Aorta (tissue), 5 donors: Measurements from ENCODE around the gene TENM4. TPM values are rescaled to one million over a fixed set of nuclear protein-coding genes. Genes with fewer than 3 reads are reported as not detected.

Source experiments
- ATAC-seq: fragments of 200-7000 bp; cut with Tn5 transposase; one replicate; pipeline ENCODE4 v1.9.1; 2022; ENCODE audit warnings: moderate library complexity; ENCODE audit not compliant: low FRiP score
- DNase-seq, 2 donors: peaks; one replicate each; pipeline ENCODE4 v3.0.0-alpha.2; 2020
- H3K27ac ChIP-seq, 2 donors: one replicate each; pipeline ENCODE4 v1.5.1; 2013; ENCODE audit warnings: low read length in 2 of 2, mild to moderate bottlenecking in 2 of 2, moderate library complexity in 2 of 2, control low read depth in 1 of 2, inconsistent platforms in 1 of 2, low read depth in 1 of 2
- H3K27me3 ChIP-seq, 2 donors: one replicate each; pipeline ENCODE4 v1.6.1; 2013; ENCODE audit warnings: control low read depth in 1 of 2, low read length in 1 of 2, mild to moderate bottlenecking in 1 of 2, moderate library complexity in 1 of 2; ENCODE audit not compliant: insufficient read depth in 2 of 2, control insufficient read depth in 1 of 2
- H3K36me3 ChIP-seq, 2 donors: one replicate each; pipeline ENCODE4 v1.6.1; 2013; ENCODE audit warnings: control low read depth in 1 of 2, low read length in 1 of 2, mild to moderate bottlenecking in 1 of 2; ENCODE audit not compliant: insufficient read depth in 2 of 2, control insufficient read depth in 1 of 2
- H3K4me1 ChIP-seq, 2 donors: one replicate each; pipeline ENCODE4 v1.6.1; 2013; ENCODE audit warnings: low read length in 2 of 2, control low read depth in 1 of 2, mild to moderate bottlenecking in 1 of 2, moderate library complexity in 1 of 2; ENCODE audit not compliant: insufficient read depth in 2 of 2, control insufficient read depth in 1 of 2
- H3K4me3 ChIP-seq, 2 donors: one replicate each; pipeline ENCODE4 v1.5.1; 2013; ENCODE audit warnings: low read length in 2 of 2, control low read depth in 1 of 2, mild to moderate bottlenecking in 1 of 2
- H3K9me3 ChIP-seq: one replicate; pipeline ENCODE4 v1.6.1; 2013; ENCODE audit warnings: mild to moderate bottlenecking, low read length; ENCODE audit not compliant: control insufficient read depth
- WGBS, 2 donors: extraction: QIAGEN DNeasy Blood & Tissue Kit; methylation state at CpG; one replicate each; pipeline ENCODE4 v1.1.7; 2013; 5-methylcytosine and 5-hydroxymethylcytosine counted together
- intact Hi-C, 2 donors: fragments of 100-400 bp; cut with DNase I; formaldehyde crosslinking; loops; one replicate each; pipeline versions ENCODE4 v1.14.2 to v1.15.0; 2022
- polyA plus RNA-seq, 2 donors: library from polyadenylated mRNA; stranded (reverse); fragments of 200-250 nt; gene quantifications; one replicate each; pipeline ENCODE4 v1.2.3, GENCODE V29; 2013
- total RNA-seq, 2 donors: library from RNA; stranded (reverse); fragmentation: NEBNext Ultra II Directional; extraction: Animal tissue kit (Norgen Biotek cat#: 25700); gene quantifications; one replicate each; pipeline ENCODE4 v1.2.1, GENCODE V29; 2021
- donor health status: healthy with polysubstance abuse.
- donor health status: Bipolar disorder and iron deficiency.
- donor health status: DM: no; HTN: no; CAD: no.
- donor health status: DM: no; HTN: no; CAD: no.
- donor health status: DM: yes; HTN: yes; CAD: no.

Gene TENM4
- total and polyA plus RNA-seq, 4 donors = 0.20 to 9.1 (median 2.5) TPM

DNA sequence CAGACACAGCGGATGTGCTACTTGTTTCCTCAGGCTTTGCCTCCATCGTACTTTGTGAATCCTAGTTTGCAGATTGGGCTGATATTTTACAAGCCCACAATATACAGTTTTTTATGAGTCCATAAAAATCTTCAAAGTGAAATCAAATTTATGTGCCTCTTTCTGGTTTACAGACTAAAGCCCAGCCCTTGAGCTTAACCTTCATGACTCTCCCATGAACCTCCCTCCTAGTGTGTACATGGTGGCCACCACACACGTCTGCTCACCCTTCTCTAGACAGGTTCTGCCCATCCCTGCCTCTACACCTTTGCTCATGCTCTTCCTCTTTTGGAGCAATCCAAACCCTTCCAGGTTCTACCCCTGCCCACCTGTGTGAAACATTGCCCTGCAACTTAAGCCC, 129.4 kb downstream of the TENM4 start:
- 86 to 94% methylated on average over 3 of the region's 3 CpGs for WGBS, 2 donors

DNA sequence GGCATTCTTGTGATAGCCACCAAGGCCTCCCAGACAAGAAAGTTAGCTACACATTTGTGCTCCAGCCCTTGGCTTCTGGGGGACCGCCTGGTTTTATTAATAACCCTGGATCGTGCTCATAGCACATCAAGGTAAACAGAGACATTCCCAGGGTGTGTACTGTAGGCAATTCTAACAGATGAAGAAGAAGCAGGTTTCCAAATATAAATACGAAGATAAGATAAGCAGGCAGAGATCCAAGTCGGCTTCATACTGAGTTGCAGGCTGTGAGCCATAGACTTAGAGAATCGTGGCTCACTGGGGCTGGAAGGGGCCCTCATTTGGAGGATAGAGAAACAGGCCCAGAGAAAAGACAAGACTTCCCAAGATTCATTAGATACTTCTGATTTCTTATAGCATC, 131.4 kb downstream of the TENM4 start:
- no peaks in the 10 kb centered on the region for H3K27me3 ChIP-seq
- no peak overlapping the region for H3K27ac ChIP-seq
- no peak overlapping the region for H3K4me3 ChIP-seq
- DNase-seq (no peak), ATAC-seq (no peak)
- 16 to 30% methylated on average over 5 of the region's 5 CpGs for WGBS, 2 donors
- no peaks in the 10 kb centered on the region for H3K9me3 ChIP-seq
- H3K36me3 ChIP-seq = no peaks in the 10 kb centered on the region
- no peaks in the 10 kb centered on the region for H3K4me1 ChIP-seq
- intact Hi-C loops = no loop called here

More for the DNA sequence above, 129.4 kb downstream of the TENM4 start:
- Histone ChIP-seq H3K4me3 (no peak overlapping the region), H3K36me3 (no peaks in the 10 kb centered on the region), H3K27ac (no peak overlapping the region), H3K9me3 (no peaks in the 10 kb centered on the region), H3K4me1 (no peaks in the 10 kb centered on the region), H3K27me3 (no peaks in the 10 kb centered on the region)
- intact Hi-C loops = no loop called here
- ATAC-seq (no peak), DNase-seq (no peak)

- Histone ChIP-seq H3K36me3 (no peaks in the 10 kb centered on the region), H3K27ac (no peak overlapping the region), H3K9me3 (no peaks in the 10 kb centered on the region), H3K4me1 (no peaks in the 10 kb centered on the region), H3K27me3 (no peaks in the 10 kb centered on the region), H3K4me3 (no peak overlapping the region)
- 69 to 79% methylated on average over 4 of the region's 4 CpGs for WGBS, 2 donors
- no peak for DNase-seq
- ATAC-seq = no peak
- intact Hi-C loops = no loop called here
These were observed 132.4 kb downstream of the TENM4 start for GRCh38 chr11:79308429-79308828.

- no peaks in the 10 kb centered on the region for H3K27me3 ChIP-seq
- no peaks in the 10 kb centered on the region for H3K9me3 ChIP-seq
- intact Hi-C loops = no loop called here
- H3K27ac ChIP-seq = no peak overlapping the region
- 70 to 81% methylated on average over 4 of the region's 4 CpGs for WGBS, 2 donors
- no peak overlapping the region for H3K4me3 ChIP-seq
- DNase-seq = no peak
- H3K36me3 ChIP-seq = no peaks in the 10 kb centered on the region
- ATAC-seq = no peak
- H3K4me1 ChIP-seq = no peaks in the 10 kb centered on the region
These were observed 136.1 kb downstream of the TENM4 start for GRCh38 chr11:79304599-79305212.

- Histone ChIP-seq H3K4me1 (no peaks in the 10 kb centered on the region), H3K36me3 (no peaks in the 10 kb centered on the region), H3K4me3 (no peak overlapping the region), H3K27ac (no peak overlapping the region), H3K27me3 (no peaks in the 10 kb centered on the region), H3K9me3 (no peaks in the 10 kb centered on the region)
- DNase-seq = no peak
- intact Hi-C loops = no loop called here
- 53 to 55% methylated on average over 3 of the region's 3 CpGs for WGBS, 2 donors
- no peak for ATAC-seq
These were observed 144.7 kb downstream of the TENM4 start for GRCh38 chr11:79296141-79296540.

- Histone ChIP-seq H3K4me1 (no peaks in the 10 kb centered on the region), H3K27ac (no peak overlapping the region), H3K36me3 (no peaks in the 10 kb centered on the region), H3K4me3 (no peak overlapping the region), H3K27me3 (no peaks in the 10 kb centered on the region), H3K9me3 (no peaks in the 10 kb centered on the region)
- intact Hi-C loops = no loop called here
- no peak for DNase-seq
- 84 to 85% methylated on average over 8 of the region's 8 CpGs for WGBS, 2 donors
- ATAC-seq = no peak
These were observed 145.7 kb downstream of the TENM4 start for GRCh38 chr11:79294845-79295731.

DNA sequence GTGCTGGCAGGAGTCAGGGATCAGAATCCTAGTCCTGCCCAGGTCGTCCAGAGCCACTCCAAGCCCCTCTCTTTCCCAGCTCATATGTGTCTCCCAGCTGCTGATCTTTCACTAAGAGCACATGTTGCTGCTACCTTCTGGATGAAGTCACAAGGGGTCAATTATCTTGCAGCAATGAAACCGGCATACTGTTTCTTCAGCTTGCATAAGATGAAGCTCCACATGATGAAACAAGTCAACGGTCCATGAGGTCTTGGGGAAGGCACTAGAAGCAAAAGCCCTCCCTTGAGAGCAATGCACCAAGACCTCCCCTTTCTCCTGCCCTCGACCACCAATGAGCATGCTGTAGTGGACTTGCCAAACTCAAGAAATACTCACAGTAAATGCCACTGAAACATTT, 148.9 kb downstream of the TENM4 start:
- H3K27me3 ChIP-seq = no peaks in the 10 kb centered on the region
- H3K36me3 ChIP-seq = no peaks in the 10 kb centered on the region
- no peak overlapping the region for H3K4me3 ChIP-seq
- 54 to 70% methylated on average over 4 of the region's 4 CpGs for WGBS, 2 donors
- no peak overlapping the region for H3K27ac ChIP-seq
- no peak for ATAC-seq
- DNase-seq = no peak
- H3K9me3 ChIP-seq = no peaks in the 10 kb centered on the region
- intact Hi-C loops = no loop called here
- no peaks in the 10 kb centered on the region for H3K4me1 ChIP-seq

DNA sequence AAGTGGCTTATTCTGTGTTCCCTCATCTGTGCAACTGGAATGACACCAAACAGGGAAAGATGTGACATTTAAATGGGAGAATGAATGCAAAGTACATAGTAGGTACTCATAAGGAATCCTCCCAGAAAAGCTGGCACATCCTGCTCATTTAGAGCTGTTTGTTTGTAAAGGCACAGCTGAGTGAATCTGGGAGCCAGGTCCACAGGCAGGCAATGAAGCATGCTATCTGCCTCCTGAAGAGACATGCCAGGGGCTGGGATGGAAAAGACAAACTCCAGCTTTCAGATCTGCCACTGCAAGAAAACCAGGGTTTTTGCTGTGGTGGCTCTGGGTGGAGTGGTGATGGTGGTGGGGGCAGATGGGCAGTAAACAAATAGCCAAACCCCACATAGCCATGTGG, 150.1 kb downstream of the TENM4 start:
- H3K36me3 ChIP-seq = no peaks in the 10 kb centered on the region
- H3K27me3 ChIP-seq = no peaks in the 10 kb centered on the region
- H3K4me3 ChIP-seq = no peak overlapping the region
- DNase-seq = no peak
- no peaks in the 10 kb centered on the region for H3K9me3 ChIP-seq
- intact Hi-C loops = no loop called here
- H3K27ac ChIP-seq = no peak overlapping the region
- ATAC-seq = no peak
- H3K4me1 ChIP-seq = no peaks in the 10 kb centered on the region

DNA sequence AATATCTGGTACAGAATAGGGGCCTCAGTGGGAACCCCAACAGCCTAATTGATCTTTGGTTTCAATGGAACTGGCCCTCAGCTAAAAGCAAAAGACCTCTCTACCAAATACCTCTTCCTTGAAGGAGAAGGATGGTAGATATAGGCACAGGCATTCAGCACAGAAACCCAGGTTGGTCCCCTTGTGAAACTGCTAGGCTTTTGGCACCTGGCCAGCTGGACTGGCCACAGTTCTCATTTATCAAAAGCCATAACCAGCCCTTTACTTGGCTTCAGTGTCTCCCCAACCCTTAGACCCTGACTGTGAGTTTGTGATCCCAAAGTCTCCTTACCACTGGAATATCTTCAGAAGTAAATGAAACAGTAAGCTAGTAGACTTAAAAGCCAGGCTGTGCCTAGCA, 152.9 kb downstream of the TENM4 start:
- Histone ChIP-seq H3K9me3 (no peaks in the 10 kb centered on the region), H3K36me3 (no peaks in the 10 kb centered on the region), H3K27me3 (no peaks in the 10 kb centered on the region), H3K27ac (no peak overlapping the region), H3K4me1 (no peaks in the 10 kb centered on the region), H3K4me3 (no peak overlapping the region)
- no peak for DNase-seq
- intact Hi-C loops = no loop called here
- ATAC-seq = no peak
